ENCODE data around the gene FGF11. TPM values are rescaled to one million over a fixed set of nuclear protein-coding genes. Genes with fewer than 3 reads are reported as not detected.

Gene FGF11
- polyA plus RNA-seq, 1 of the 3 experiments (the other 2 are of a cell fraction) = 1.9 TPM

GRCh38 chr17:7462474-7463371, 23.4 kb downstream of the FGF11 start:
- Histone ChIP-seq H3K36me3 (replicated peaks in 1 of 2; ENCODE audit: control insufficient read depth in 1 of 2, insufficient read depth in 2 of 2, low read length in 1 of 2) (peaks cover 4 to 33% of the 10 kb centered on the region in 2 experiments), H3K9me3 (no peaks in the 10 kb centered on the region), H2AFZ (ENCODE audit: low read depth) (no peak overlapping the region), H3K27me3 (ENCODE audit: insufficient read depth) (no peaks in the 10 kb centered on the region), H3K79me2 (ENCODE audit: insufficient read depth) (peaks cover 16% of the 10 kb centered on the region), H3K27ac (ENCODE audit: low read depth in 2 of 2, low read length in 1 of 2) (no peak overlapping the region), H3K9me2 (no peaks in the 10 kb centered on the region), H3K9ac (no peak overlapping the region), H3K4me3 (ENCODE audit: low read depth in 2 of 2, low read length in 1 of 2) (no peak overlapping the region), H4K20me1 (ENCODE audit: insufficient read depth) (0 out of 2 replicates have a peak, but pooled peaks cover 6% of the 10 kb centered on the region), H3K4me1 (ENCODE audit: control insufficient read depth in 1 of 2, insufficient read depth in 2 of 2, low read depth in 1 of 2, low read length in 1 of 2) (peaks cover 4 to 12% of the 10 kb centered on the region in 2 experiments; a peak in 1 of 4 replicates), H3F3A (replicated peaks; ENCODE audit: insufficient read depth) (peaks cover 20% of the 10 kb centered on the region), H3K4me2 (no peak overlapping the region)
- TF ChIP-seq PBX3 (IDR thresholded peaks at IDR 0.05) = no peak
- no peak for TF ChIP-seq TCF12 (IDR thresholded peaks at IDR 0.05)
- TF ChIP-seq EZH2phosphoT487 (IDR thresholded peaks at IDR 0.05; ENCODE audit: borderline replicate concordance, low read depth) = no peak
- WGBS (ENCODE audit: low lambda C conversion rate) = 97% methylated on average over 23 of the region's 44 CpGs
- no peak for DNase-seq
- ChIA-PET CTCF (interaction anchor here (1.1 to 1.3 kb wide), 2 partner anchors 98 to 107 kb away, joined by 3 read pairs; no protein-coding TSS in a partner anchor), POLR2A (no interaction called here)

- no peak overlapping the region for H3K9ac ChIP-seq
- peaks cover 16% of the 10 kb centered on the region for H3F3A ChIP-seq (replicated peaks; ENCODE audit: insufficient read depth)
- peaks cover 4 to 12% of the 10 kb centered on the region in 2 experiments; a peak in 1 of 4 replicates for H3K4me1 ChIP-seq (ENCODE audit: control insufficient read depth in 1 of 2, insufficient read depth in 2 of 2, low read depth in 1 of 2, low read length in 1 of 2)
- H3K4me2 ChIP-seq = no peak overlapping the region
- no peak overlapping the region for H3K4me3 ChIP-seq (ENCODE audit: low read depth in 2 of 2, low read length in 1 of 2)
- H3K79me2 ChIP-seq (ENCODE audit: insufficient read depth) = peaks cover 23% of the 10 kb centered on the region
- ChIA-PET POLR2A (interaction anchor here (0.7 kb wide), 1 partner anchor 16 kb away, joined by 3 read pairs; the partner anchor contains the start of gene ZBTB4), CTCF (no interaction called here)
- DNase-seq = no peak
- 98% methylated on average over 14 of the region's 14 CpGs for WGBS (ENCODE audit: low lambda C conversion rate)
- 0 out of 2 replicates have a peak, but pooled peaks cover 7% of the 10 kb centered on the region for H4K20me1 ChIP-seq (ENCODE audit: insufficient read depth)
- H3K36me3 ChIP-seq (replicated peaks in 1 of 2; ENCODE audit: control insufficient read depth in 1 of 2, insufficient read depth in 2 of 2, low read length in 1 of 2) = peaks cover 4 to 33% of the 10 kb centered on the region in 2 experiments
- H3K27ac ChIP-seq (ENCODE audit: low read depth in 2 of 2, low read length in 1 of 2) = no peak overlapping the region
- no peaks in the 10 kb centered on the region for H3K9me3 ChIP-seq
- no peaks in the 10 kb centered on the region for H3K27me3 ChIP-seq (ENCODE audit: insufficient read depth)
- H3K9me2 ChIP-seq = no peaks in the 10 kb centered on the region
- TF ChIP-seq TEAD4 (IDR thresholded peaks at IDR 0.05; ENCODE audit: borderline replicate concordance, insufficient read depth) = no peak
- H2AFZ ChIP-seq (ENCODE audit: low read depth) = no peak overlapping the region
These were observed 24.1 kb downstream of the FGF11 start for GRCh38 chr17:7463372-7463846.

GRCh38 chr17:7464081-7464480, 24.8 kb downstream of the FGF11 start:
- ChIA-PET CTCF (interaction anchor here (1.1 kb wide), 1 partner anchor 16 kb away, joined by 3 read pairs; the partner anchor contains the start of gene ZBTB4), POLR2A (interaction anchor here (0.7 kb wide), 1 partner anchor 15 kb away, joined by 3 read pairs; the partner anchor contains the start of gene ZBTB4)
- Histone ChIP-seq H4K20me1 (ENCODE audit: insufficient read depth) (0 out of 2 replicates have a peak, but pooled peaks cover 7% of the 10 kb centered on the region), H3K9me3 (no peaks in the 10 kb centered on the region), H3K9ac (no peak overlapping the region), H3K9me2 (no peaks in the 10 kb centered on the region), H3K27ac (ENCODE audit: low read depth in 2 of 2, low read length in 1 of 2) (no peak overlapping the region), H3K36me3 (replicated peaks in 1 of 2; ENCODE audit: control insufficient read depth in 1 of 2, insufficient read depth in 2 of 2, low read length in 1 of 2) (peaks cover 4 to 32% of the 10 kb centered on the region in 2 experiments), H2AFZ (ENCODE audit: low read depth) (no peak overlapping the region), H3K4me2 (no peak overlapping the region), H3K4me3 (ENCODE audit: low read depth in 2 of 2, low read length in 1 of 2) (no peak overlapping the region), H3F3A (replicated peaks; ENCODE audit: insufficient read depth) (peaks cover 11% of the 10 kb centered on the region), H3K27me3 (ENCODE audit: insufficient read depth) (no peaks in the 10 kb centered on the region), H3K4me1 (ENCODE audit: control insufficient read depth in 1 of 2, insufficient read depth in 2 of 2, low read depth in 1 of 2, low read length in 1 of 2) (peaks cover 4 to 12% of the 10 kb centered on the region in 2 experiments; a peak in 1 of 4 replicates), H3K79me2 (ENCODE audit: insufficient read depth) (peaks cover 30% of the 10 kb centered on the region)
- DNase-seq = no peak
- WGBS (ENCODE audit: low lambda C conversion rate) = 97% methylated on average over 9 of the region's 9 CpGs
- no peak for TF ChIP-seq FOSL2 (IDR thresholded peaks at IDR 0.05; ENCODE audit: borderline replicate concordance, low read depth)

Measured in SK-N-SH (cell line).